KMS-11 (cell line): ENCODE data around the gene GGT1.
"Not testable (repeated sequence)": the region's sequence is repeated elsewhere in the genome, so short reads cannot be mapped to it uniquely, and the experiment has no call there.

Experiments
- H2AFZ ChIP-seq: fragments of 200-600 bp; sonication (generic); 2 replicates; pipeline ENCODE4 v1.6.1; 2016; ENCODE audit warnings: antibody characterized with exemption, mixed run types, low read depth
- H3K27ac ChIP-seq: fragments of 200-600 bp; sonication (generic); 2 replicates; pipeline ENCODE4 v1.6.1; 2016; ENCODE audit warnings: mild to moderate bottlenecking, mixed run types
- H3K27me3 ChIP-seq: fragments of 200-600 bp; sonication (generic); 2 replicates; pipeline ENCODE4 v1.6.1; 2017; ENCODE audit warnings: mild to moderate bottlenecking, low read depth, mixed run types, moderate library complexity; ENCODE audit not compliant: insufficient read depth
- H3K36me3 ChIP-seq: fragments of 200-600 bp; sonication (generic); 2 replicates; pipeline ENCODE4 v1.6.1; 2017; ENCODE audit warnings: mild to moderate bottlenecking, mixed run types; ENCODE audit not compliant: insufficient read depth
- H3K4me1 ChIP-seq: fragments of 200-600 bp; sonication (generic); 2 replicates; pipeline ENCODE4 v1.6.1; 2016; ENCODE audit warnings: mild to moderate bottlenecking, low read depth, mixed run types; ENCODE audit not compliant: poor library complexity, severe bottlenecking
- H3K4me2 ChIP-seq: fragments of 200-600 bp; sonication (generic); 2 replicates; pipeline ENCODE4 v1.7.0; 2016; ENCODE audit warnings: mild to moderate bottlenecking, mixed run types
- H3K4me3 ChIP-seq: fragments of 200-600 bp; sonication (generic); IDR thresholded peaks from 2 replicates; pipeline ENCODE4 v1.6.1; 2017; ENCODE audit warnings: low read depth, low read length, mixed read lengths; ENCODE audit not compliant: insufficient read depth
- H3K79me2 ChIP-seq: fragments of 200-600 bp; sonication (generic); 2 replicates; pipeline ENCODE4 v1.6.1; 2016; ENCODE audit warnings: low read depth, mixed run types; ENCODE audit not compliant: insufficient read depth
- H3K9ac ChIP-seq: fragments of 200-600 bp; sonication (generic); 2 replicates; pipeline ENCODE4 v1.6.1; 2016; ENCODE audit warnings: mild to moderate bottlenecking, mixed run types
- H4K20me1 ChIP-seq: fragments of 200-600 bp; sonication (generic); 2 replicates; pipeline ENCODE4 v1.6.1; 2016; ENCODE audit warnings: mild to moderate bottlenecking, mixed run types; ENCODE audit not compliant: insufficient read depth
- CTCF ChIP-seq: fragments of 200-600 bp; sonication (generic); conservative IDR thresholded peaks from 2 replicates; pipeline ENCODE4 v1.6.1; 2017; ENCODE audit warnings: low read depth, mild to moderate bottlenecking, antibody characterized with exemption, low read length, moderate library complexity, mixed read lengths

GGT1 gene

DNA sequence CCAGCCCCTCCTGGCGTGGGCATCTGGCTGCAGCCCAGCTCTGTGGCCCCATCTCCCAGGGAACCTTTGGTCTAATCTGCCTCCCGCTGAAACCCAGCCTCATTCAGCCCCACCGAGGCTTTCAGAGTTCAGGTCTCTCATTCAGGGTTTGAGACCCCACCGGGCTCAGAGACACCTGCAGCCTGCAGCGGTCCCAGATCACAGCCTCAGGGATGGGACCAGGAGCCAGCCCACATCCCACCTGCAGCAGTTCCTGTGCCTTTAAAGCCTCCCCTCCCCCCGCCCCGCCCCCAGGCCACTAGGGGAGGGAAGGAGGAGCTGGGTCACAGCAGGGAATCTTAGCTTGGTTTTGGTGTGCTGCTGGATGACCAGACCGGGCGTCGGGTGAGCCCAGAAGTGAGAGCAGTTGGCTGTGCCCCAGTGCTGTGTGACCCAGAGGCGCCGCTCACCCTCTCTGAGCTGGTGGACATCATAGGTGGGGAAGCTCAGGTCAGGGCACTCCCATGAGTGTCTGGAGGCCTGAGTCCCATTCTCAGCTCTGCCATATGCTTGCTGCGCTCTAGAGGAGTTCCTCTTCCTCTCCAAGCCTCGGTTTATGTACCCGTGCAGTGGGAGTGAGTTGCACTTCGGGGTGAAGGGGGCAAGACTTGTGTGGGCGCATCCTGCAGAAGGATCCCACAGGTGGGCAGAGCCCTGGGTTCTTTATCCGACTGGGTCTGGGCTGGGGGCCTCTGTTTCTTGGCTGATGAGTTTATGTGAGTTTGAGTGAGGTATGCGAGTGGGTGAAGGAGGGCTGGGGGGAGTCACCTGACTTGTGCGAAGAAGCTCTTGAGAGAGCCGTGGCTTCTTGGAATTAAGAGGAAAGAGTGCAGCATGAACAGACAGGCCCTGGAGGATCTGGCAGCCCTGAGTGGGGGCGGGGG is at the start of gene GGT1:
Gene GGT1, plus strand, starts transcription at position 347 of the 923 bp plus-strand sequence. CDS start 7,889 bp downstream, outside the sequence.
- Histone ChIP-seq H2AFZ (peak within 1 kb of the TSS; percentile 49; the same call in 1 of the 2 replicates), H3K4me1 (peaks cover 57% of the 10 kb centered on the region), H3K9ac (peak within 1 kb of the TSS; percentile 75)

DNA sequence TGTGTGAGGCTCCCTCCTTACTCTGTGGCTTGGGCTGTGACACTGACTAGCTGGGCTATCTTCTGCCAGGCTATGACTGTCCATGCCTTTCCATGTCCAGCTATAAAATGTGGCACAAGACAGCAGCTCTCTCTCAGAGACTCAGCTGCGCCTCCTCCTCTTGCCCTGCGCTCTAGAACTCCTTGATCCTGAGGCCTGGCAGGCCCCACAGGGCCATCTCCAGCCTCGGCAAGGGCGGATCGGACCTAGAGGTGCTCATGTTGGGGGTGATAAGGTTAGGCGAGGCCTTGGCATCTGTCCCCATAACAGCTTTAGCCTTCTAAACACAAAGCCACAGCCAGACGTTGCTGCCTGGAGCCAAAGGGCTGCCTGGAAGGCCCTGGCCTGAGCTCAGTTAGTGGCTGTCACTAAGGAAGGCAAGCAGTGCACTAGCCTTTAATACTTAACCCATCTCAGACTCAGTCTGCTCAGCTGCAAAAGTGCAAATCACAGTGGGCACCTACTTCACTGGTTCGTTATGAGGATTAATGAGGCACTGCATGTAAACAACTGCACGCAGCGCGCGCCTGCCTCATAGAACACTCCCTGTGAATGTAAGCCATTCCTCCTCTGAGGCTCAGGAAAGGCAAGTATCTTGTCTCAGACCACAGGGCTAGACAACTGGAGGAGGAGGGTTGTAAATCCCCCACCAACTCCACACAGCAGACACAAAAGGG is 49.2 kb upstream of the GGT1 start:
- Histone ChIP-seq H3K36me3 (0 out of 2 replicates have a peak, but pooled peaks cover 3% of the 10 kb centered on the region), H3K4me1 (peaks cover 47% of the 10 kb centered on the region), H3K9ac (peak overlapping the region; percentile 92), H3K4me3 (peak overlapping the region; percentile 40), H3K27ac (peak overlapping the region; percentile 86), H3K79me2 (peaks cover 78% of the 10 kb centered on the region), H3K27me3 (no peaks in the 10 kb centered on the region), H2AFZ (0 out of 2 replicates have a peak overlapping the region, but pooled peaks have one; percentile 33), H4K20me1 (no peaks in the 10 kb centered on the region), H3K4me2 (peak overlapping the region; percentile 100)
- no peak for TF ChIP-seq CTCF

More for the DNA sequence above, at the start of gene GGT1:
- Histone ChIP-seq H3K79me2 (peaks cover 11% of the 10 kb centered on the region; the same call in 1 of the 2 replicates), H3K4me2 (peak within 1 kb of the TSS; percentile 85), H3K27ac (peak within 1 kb of the TSS; percentile 90)
- H3K4me3 ChIP-seq, H4K20me1 ChIP-seq, H3K36me3 ChIP-seq, H3K27me3 ChIP-seq: not testable (repeated sequence)

- Histone ChIP-seq H4K20me1 (no peaks in the 10 kb centered on the region), H3K9ac (peak within 1 kb of the TSS; percentile 92), H3K4me1 (peaks cover 55% of the 10 kb centered on the region), H3K4me2 (peak within 1 kb of the TSS; percentile 100), H2AFZ (peak within 1 kb of the TSS; percentile 89), H3K36me3 (0 out of 2 replicates have a peak, but pooled peaks cover 8% of the 10 kb centered on the region), H3K79me2 (peaks cover 86% of the 10 kb centered on the region), H3K27me3 (no peaks in the 10 kb centered on the region), H3K4me3 (peak within 1 kb of the TSS; percentile 40), H3K27ac (peak within 1 kb of the TSS; percentile 86)
- TF ChIP-seq CTCF = no peak
Observed at GRCh38 chr22:24554313-24555164, 48.5 kb upstream of the GGT1 start, which contains the start of gene GUCD1. GUCD1 (minus strand) TSS chr22:24555138; CDS start chr22:24554991, 147 bp downstream.

GRCh38 chr22:24555165-24556039 is 47.6 kb upstream of the GGT1 start, which contains the start of gene SNRPD3:
SNRPD3 (plus strand) TSS chr22:24555999; CDS start chr22:24557675, 1,676 bp downstream.
- peak; percentile 31; the same call in 1 of the 2 replicates for TF ChIP-seq CTCF
- H3K27me3 ChIP-seq = no peaks in the 10 kb centered on the region
- peak within 1 kb of the TSS; percentile 92 for H3K9ac ChIP-seq
- peak within 1 kb of the TSS; percentile 89 for H2AFZ ChIP-seq
- H3K4me2 ChIP-seq = peak within 1 kb of the TSS; percentile 100
- peaks cover 84% of the 10 kb centered on the region for H3K79me2 ChIP-seq
- no peak within 1 kb of the TSS for H3K4me3 ChIP-seq
- 0 out of 2 replicates have a peak, but pooled peaks cover 8% of the 10 kb centered on the region for H3K36me3 ChIP-seq
- peaks cover 58% of the 10 kb centered on the region for H3K4me1 ChIP-seq
- peak within 1 kb of the TSS; percentile 86 for H3K27ac ChIP-seq
- no peaks in the 10 kb centered on the region for H4K20me1 ChIP-seq
